Psoas muscle (tissue), 8 donors: Measurements from ENCODE around the gene MSMP. TPM values are rescaled to one million over a fixed set of nuclear protein-coding genes. Genes with fewer than 3 reads are reported as not detected.
A peak's percentile ranks its signal among the peaks of the same experiment; 100 is the strongest.

Experiments
- ATAC-seq, 4 donors: fragments of 200-7000 bp; cut with Tn5 transposase; one replicate each; pipeline ENCODE4 v1.9.1; 2020; ENCODE audit warnings: moderate library complexity in 3 of 4, mild to moderate bottlenecking in 2 of 4
- DNase-seq, 2 donors: peaks; one replicate each; pipeline ENCODE4 v3.0.0-alpha.2; 2020
- H3K27ac ChIP-seq: fragments of 200-600 bp; one replicate; pipeline ENCODE4 v1.8.0; 2022
- H3K27me3 ChIP-seq, 3 donors: fragments of 200-600 bp in 1 of 3; one replicate each; pipeline versions ENCODE4 v1.6.1 to v1.8.0; 2013 to 2022; ENCODE audit warnings: low read length in 2 of 3, mild to moderate bottlenecking in 2 of 3, moderate library complexity in 1 of 3; ENCODE audit not compliant: insufficient read depth in 3 of 3
- H3K36me3 ChIP-seq, 2 donors: fragments of 200-600 bp in 1 of 2; one replicate each; pipeline versions ENCODE4 v1.6.1 to v1.8.0; 2013 to 2022; ENCODE audit warnings: low read depth in 1 of 2, mild to moderate bottlenecking in 1 of 2, moderate library complexity in 1 of 2; ENCODE audit not compliant: insufficient read depth in 1 of 2
- H3K4me1 ChIP-seq: fragments of 200-600 bp; one replicate; pipeline ENCODE4 v1.8.0; 2022
- H3K4me3 ChIP-seq: fragments of 200-600 bp; one replicate; pipeline ENCODE4 v1.8.0; 2022; ENCODE audit warnings: mild to moderate bottlenecking
- H3K9me3 ChIP-seq: fragments of 200-600 bp; one replicate; pipeline ENCODE4 v1.8.0; 2022
- CTCF ChIP-seq: fragments of 200-600 bp; IDR thresholded peaks from one replicate; pipeline ENCODE4 v1.8.0; 2022; ENCODE audit warnings: antibody characterized with exemption
- WGBS, 3 donors: extraction: QIAGEN DNeasy Blood & Tissue Kit; methylation state at CpG; one replicate each; pipeline versions ENCODE4 v1.1.6 to v1.1.7; 2013; 5-methylcytosine and 5-hydroxymethylcytosine counted together
- intact Hi-C, 2 donors: fragments of 100-400 bp; cut with DNase I; formaldehyde crosslinking; loops; one replicate each; pipeline versions ENCODE4 v1.11.0 to v1.14.2; 2022
- polyA plus RNA-seq, 3 donors: library from polyadenylated mRNA; stranded (reverse); fragments of 200-250 nt; gene quantifications; one replicate each; pipeline ENCODE4 v1.2.3, GENCODE V29; 2013
- total RNA-seq, 4 donors: library from RNA; stranded (reverse); fragmentation: NEBNext Ultra II Directional in 2 of 4; extraction: Animal tissue kit (Norgen Biotek cat#: 25700) in 2 of 4; gene quantifications; one replicate each; pipeline versions ENCODE4 v1.2.1 to v1.2.4, GENCODE V29; 2021 to 2023
- donor health status: healthy with polysubstance abuse.
- donor health status: DM: no; HTN: no; CAD: no; lungs with moderate emphysema.
- donor health status: Bipolar disorder and iron deficiency.
- donor health status: healthy.
- donor health status: DM: yes; HTN: yes; CAD: no.
- donor health status: DM: no; HTN: no; CAD: no.
- donor health status: DM: no; HTN: no; CAD: no.
- donor health status: DM: yes; HTN: yes; CAD: no.

MSMP gene
- total and polyA plus RNA-seq, 7 donors: 0.16 to 1.2 TPM; not detected in 5

GRCh38 chr9:35710818-35711500 lies 43.1 kb downstream of the MSMP start:
- no peak overlapping the region for H3K4me3 ChIP-seq
- H3K27me3 ChIP-seq: no peaks in the 10 kb centered on the region
- no peak for ATAC-seq
- no peak for DNase-seq
- H3K9me3 ChIP-seq: no peaks in the 10 kb centered on the region
- H3K36me3 ChIP-seq: peaks cover 30 to 99% of the 10 kb centered on the region in 2 donors
- WGBS, 3 donors: 63 to 84% (median 64%) methylated on average over 7 of the region's 7 CpGs
- no peaks in the 10 kb centered on the region for H3K4me1 ChIP-seq
- H3K27ac ChIP-seq: no peak overlapping the region
- no peak for TF ChIP-seq CTCF
- intact Hi-C loops: no loop called here

GRCh38 chr9:35708146-35708545 lies 45.9 kb downstream of the MSMP start:
- Histone ChIP-seq H3K27me3 (no peaks in the 10 kb centered on the region), H3K4me3 (no peak overlapping the region), H3K9me3 (no peaks in the 10 kb centered on the region), H3K4me1 (no peaks in the 10 kb centered on the region), H3K27ac (no peak overlapping the region), H3K36me3 (peaks cover 20 to 99% of the 10 kb centered on the region in 2 donors)
- DNase-seq: no peak
- no peak for TF ChIP-seq CTCF
- WGBS, 3 donors: 93 to 96% (median 93%) methylated on average over 4 of the region's 4 CpGs
- intact Hi-C loops: loop anchor here in 1 of 2 donors (10.0 kb wide), 1 partner anchor 303 kb away; no protein-coding TSS in a partner anchor
- no peak for ATAC-seq

GRCh38 chr9:35706951-35707350 lies 47.1 kb downstream of the MSMP start:
- Histone ChIP-seq H3K27ac (no peak overlapping the region), H3K9me3 (no peaks in the 10 kb centered on the region), H3K27me3 (no peaks in the 10 kb centered on the region), H3K36me3 (peaks cover 21 to 99% of the 10 kb centered on the region in 2 donors), H3K4me3 (no peak overlapping the region), H3K4me1 (no peaks in the 10 kb centered on the region)
- no peak for ATAC-seq
- no peak for TF ChIP-seq CTCF
- intact Hi-C loops: loop anchor here in 1 of 2 donors (10.0 kb wide), 1 partner anchor 302 kb away; no protein-coding TSS in a partner anchor
- DNase-seq: no peak
- 85 to 96% (median 88%) methylated on average over 10 of the region's 10 CpGs for WGBS, 3 donors

- ATAC-seq (peak in 2 of 4 donors; percentile 12 to 23), DNase-seq (no peak)
- Histone ChIP-seq H3K4me3 (no peak overlapping the region), H3K4me1 (no peaks in the 10 kb centered on the region), H3K9me3 (no peaks in the 10 kb centered on the region), H3K27ac (no peak overlapping the region), H3K27me3 (no peaks in the 10 kb centered on the region), H3K36me3 (peaks cover 21 to 99% of the 10 kb centered on the region in 2 donors)
- intact Hi-C loops: loop anchor here in 1 of 2 donors (10.0 kb wide), 1 partner anchor 301 kb away; no protein-coding TSS in a partner anchor
- WGBS, 3 donors: 88 to 90% (median 88%) methylated on average over 7 of the region's 7 CpGs
- no peak for TF ChIP-seq CTCF
Measured at GRCh38 chr9:35705836-35706430, 48.1 kb downstream of the MSMP start.
